G401.6 (cell line): ENCODE data around the gene YIF1A.
"Not testable (repeated sequence)": the region's sequence is repeated elsewhere in the genome, so short reads cannot be mapped to it uniquely, and the experiment has no call there.

Experiments
- FAIRE-seq: peaks from 2 replicates; lab custom pipeline; 2012; peaks lifted over from hg19 to GRCh38; lab: Jason Lieb, UNC

YIF1A gene

GRCh38 chr11:66284526-66285078, 4.3 kb downstream of the YIF1A start:
- no peak for FAIRE-seq

GRCh38 chr11:66283461-66284105, 5.4 kb downstream of the YIF1A start:
- FAIRE-seq: no peak

- peak; percentile 83 for FAIRE-seq
Observed at GRCh38 chr11:66282468-66283455, 6.2 kb downstream of the YIF1A start.

- no peak for FAIRE-seq
Observed at GRCh38 chr11:66281776-66282467, 7.0 kb downstream of the YIF1A start.

- no peak for FAIRE-seq
Observed at GRCh38 chr11:66281001-66281400, 7.9 kb downstream of the YIF1A start.

GRCh38 chr11:66280428-66280827, 8.5 kb downstream of the YIF1A start:
- FAIRE-seq: no peak

- FAIRE-seq: no peak
Observed at GRCh38 chr11:66279092-66279734, 9.7 kb downstream of the YIF1A start.

GRCh38 chr11:66278363-66279091, 10.4 kb downstream of the YIF1A start:
- FAIRE-seq: no peak

GRCh38 chr11:66277471-66278362, 11.2 kb downstream of the YIF1A start, which contains the start of gene CNIH2:
CNIH2 (plus strand) TSS chr11:66278175; CDS start chr11:66278457, 282 bp downstream.
- no peak for FAIRE-seq

- not testable (repeated sequence) for FAIRE-seq
Observed at GRCh38 chr11:66277064-66277463, 11.9 kb downstream of the YIF1A start.

- FAIRE-seq: not testable (repeated sequence)
Observed at GRCh38 chr11:66276619-66277018, 12.3 kb downstream of the YIF1A start.

- no peak for FAIRE-seq
Observed at GRCh38 chr11:66275984-66276612, 12.8 kb downstream of the YIF1A start.

GRCh38 chr11:66275396-66275795, 13.5 kb downstream of the YIF1A start:
- FAIRE-seq: no peak

GRCh38 chr11:66274219-66274618, 14.7 kb downstream of the YIF1A start:
- FAIRE-seq: no peak

- no peak for FAIRE-seq
Observed at GRCh38 chr11:66272596-66272995, 16.3 kb downstream of the YIF1A start.

GRCh38 chr11:66271816-66272215, 17.1 kb downstream of the YIF1A start:
- no peak for FAIRE-seq

- no peak for FAIRE-seq
Observed at GRCh38 chr11:66268952-66269905, 19.7 kb downstream of the YIF1A start.

- peak; percentile 98 for FAIRE-seq
Observed at GRCh38 chr11:66268244-66268951, 20.5 kb downstream of the YIF1A start, which contains the start of gene RAB1B. RAB1B (plus strand) TSS chr11:66268639; CDS start chr11:66268680, 41 bp downstream.
